Natural killer cell (primary cell): ENCODE measurements around the gene GMPR. TPM values are rescaled to one million over a fixed set of nuclear protein-coding genes. Genes with fewer than 3 reads are reported as not detected.

Experiments used
- ATAC-seq, 3 donors: fragments of 150-1000 bp in 2 of 3; fragments of 200-7000 bp in 1 of 3; cut with Tn5 transposase; 1 replicate in 1 of 3; 2 replicates in 2 of 3; pipeline ENCODE4 v1.10.0; 2021; ENCODE audit warnings: mild to moderate bottlenecking in 2 of 3, moderate library complexity in 2 of 3
- DNase-seq, 2 donors: peaks; one replicate each; pipeline versions ENCODE4 v3.0.0 to v3.0.0-alpha.2; 2013 to 2021; ENCODE audit warnings: mixed read lengths in 1 of 2
- H3K27ac ChIP-seq: one replicate; pipeline ENCODE4 v1.5.1; 2013; ENCODE audit warnings: mild to moderate bottlenecking, low read length
- H3K27me3 ChIP-seq: one replicate; pipeline ENCODE4 v1.6.1; 2013; ENCODE audit warnings: low read length; ENCODE audit not compliant: control insufficient read depth, insufficient read depth
- H3K36me3 ChIP-seq: one replicate; pipeline ENCODE4 v1.6.1; 2013; ENCODE audit warnings: low read length; ENCODE audit not compliant: control insufficient read depth, insufficient read depth
- H3K4me1 ChIP-seq: one replicate; pipeline ENCODE4 v1.6.1; 2013; ENCODE audit warnings: low read length; ENCODE audit not compliant: control insufficient read depth, insufficient read depth
- H3K4me3 ChIP-seq: one replicate; pipeline ENCODE4 v1.5.1; 2013; ENCODE audit warnings: low read length
- H3K9me3 ChIP-seq: one replicate; pipeline ENCODE4 v1.6.1; 2013; ENCODE audit warnings: low read length; ENCODE audit not compliant: control insufficient read depth, insufficient read depth
- H3K27ac Mint-ChIP-seq, 2 donors: one replicate each; pipeline ENCODE4 v1.8.0; 2022; ENCODE audit warnings: mild to moderate bottlenecking in 2 of 2, mixed read lengths in 2 of 2, moderate library complexity in 1 of 2
- H3K27me3 Mint-ChIP-seq, 2 donors: one replicate each; pipeline ENCODE4 v1.8.0; 2022; ENCODE audit warnings: low read depth in 2 of 2, mixed read lengths in 2 of 2
- H3K36me3 Mint-ChIP-seq: one replicate; pipeline ENCODE4 v1.8.0; 2022; ENCODE audit warnings: mixed read lengths
- H3K4me1 Mint-ChIP-seq, 2 donors: one replicate each; pipeline ENCODE4 v1.8.0; 2022; ENCODE audit warnings: mixed read lengths in 2 of 2
- H3K4me3 Mint-ChIP-seq: one replicate; pipeline ENCODE4 v1.8.0; 2022; ENCODE audit warnings: mild to moderate bottlenecking, moderate library complexity, mixed read lengths
- H3K9me3 Mint-ChIP-seq, 2 donors: one replicate each; pipeline ENCODE4 v1.8.0; 2022; ENCODE audit warnings: mixed read lengths in 2 of 2
- CTCF ChIP-seq: fragments of 200-600 bp; IDR thresholded peaks from one replicate; pipeline ENCODE4 v1.8.0; 2022; ENCODE audit warnings: antibody characterized with exemption
- WGBS: methylation state at CpG from one replicate; pipeline ENCODE4 v1.1.7; 2013; ENCODE audit warnings: missing lambda C conversion rate; ENCODE audit not compliant: insufficient coverage; 5-methylcytosine and 5-hydroxymethylcytosine counted together
- intact Hi-C: fragments of 100-400 bp; cut with micrococcal nuclease; formaldehyde crosslinking; loops from one replicate; pipeline ENCODE4 v1.14.2; 2022
- total RNA-seq, 4 donors: library from RNA; stranded (reverse); fragments of 120-200 nt in 1 of 4; gene quantifications; one replicate each; pipeline versions ENCODE4 v1.2.3 to v1.2.4, GENCODE V29; 2013 to 2022

The GMPR gene
- total RNA-seq, 3 donors from 2014 or later (not counting 1 experiment from before 2014, with no cell fraction given), result 0.95 to 3.4 (median 3.2) TPM

- no peaks in the 10 kb centered on the region for H3K9me3 ChIP-seq
- H3K4me3 ChIP-seq, result no peak overlapping the region
- intact Hi-C loops, result no loop called here
- no peak overlapping the region for H3K27ac ChIP-seq
- no peaks in the 10 kb centered on the region for H3K36me3 ChIP-seq
- H3K9me3 Mint-ChIP-seq, result no peaks in the 10 kb centered on the region
- no peaks in the 10 kb centered on the region for H3K27me3 ChIP-seq
- DNase-seq (no peak), ATAC-seq (no peak)
- no peak for TF ChIP-seq CTCF
- no peak overlapping the region for H3K4me3 Mint-ChIP-seq
- H3K27me3 Mint-ChIP-seq, result peaks cover 0 to 3% of the 10 kb centered on the region in 2 donors
- no peaks in the 10 kb centered on the region for H3K36me3 Mint-ChIP-seq
- WGBS, result 69% methylated on average over 4 of the region's 4 CpGs
- H3K4me1 ChIP-seq, result no peaks in the 10 kb centered on the region
- no peak overlapping the region for H3K27ac Mint-ChIP-seq
- H3K4me1 Mint-ChIP-seq, result peaks cover 4 to 6% of the 10 kb centered on the region in 2 donors
Observed at GRCh38 chr6:16274483-16274882, 36.1 kb downstream of the GMPR start.

GRCh38 chr6:16274885-16275589, 36.6 kb downstream of the GMPR start:
- ATAC-seq, result no peak

GRCh38 chr6:16277101-16277981, 39.0 kb downstream of the GMPR start:
- H3K4me3 Mint-ChIP-seq, result no peak overlapping the region
- no peak overlapping the region for H3K27ac Mint-ChIP-seq
- ATAC-seq, result peak; percentile 26 to 53 (median 50)

More at GRCh38 chr6:16274885-16275589, 36.6 kb downstream of the GMPR start:
- intact Hi-C loops, result no loop called here
- whole genome bisulfite sequencing, result 94% methylated on average over 9 of the region's 10 CpGs
- no peaks in the 10 kb centered on the region for H3K9me3 ChIP-seq
- Mint-ChIP-seq H3K36me3 (no peaks in the 10 kb centered on the region), H3K27ac (no peak overlapping the region), H3K9me3 (no peaks in the 10 kb centered on the region), H3K4me1 (peaks cover 4 to 6% of the 10 kb centered on the region in 2 donors), H3K27me3 (peaks cover 0 to 3% of the 10 kb centered on the region in 2 donors), H3K4me3 (no peak overlapping the region)
- no peaks in the 10 kb centered on the region for H3K36me3 ChIP-seq
- no peaks in the 10 kb centered on the region for H3K27me3 ChIP-seq
- no peak overlapping the region for H3K4me3 ChIP-seq
- no peak overlapping the region for H3K27ac ChIP-seq
- no peak for DNase-seq
- no peaks in the 10 kb centered on the region for H3K4me1 ChIP-seq
- TF ChIP-seq CTCF, result no peak

More at GRCh38 chr6:16277101-16277981, 39.0 kb downstream of the GMPR start:
- Mint-ChIP-seq H3K36me3 (no peaks in the 10 kb centered on the region), H3K4me1 (peaks cover 4 to 6% of the 10 kb centered on the region in 2 donors), H3K27me3 (no peaks in the 10 kb centered on the region), H3K9me3 (no peaks in the 10 kb centered on the region)
- 86% methylated on average over 15 of the region's 18 CpGs for WGBS
- TF ChIP-seq CTCF, result no peak
- no peak overlapping the region for H3K4me3 ChIP-seq
- no peaks in the 10 kb centered on the region for H3K9me3 ChIP-seq
- H3K27me3 ChIP-seq, result no peaks in the 10 kb centered on the region
- H3K36me3 ChIP-seq, result no peaks in the 10 kb centered on the region
- intact Hi-C loops, result no loop called here
- H3K4me1 ChIP-seq, result no peaks in the 10 kb centered on the region
- DNase-seq, result no peak
- no peak overlapping the region for H3K27ac ChIP-seq
